HG02759 (cell line): ENCODE data around the gene ALLC.
"Not testable (repeated sequence)": the region's sequence is repeated elsewhere in the genome, so short reads cannot be mapped to it uniquely, and the experiment has no call there.

Source experiments
- ATAC-seq: cut with Tn5 transposase; IDR thresholded peaks from one replicate; pipeline ENCODE4 v1.9.1; 2021; ENCODE audit warnings: mild to moderate bottlenecking, moderate library complexity; ENCODE audit not compliant: unreplicated experiment

Gene ALLC

GRCh38 chr2:3626118-3626811, 31.7 kb upstream of the ALLC start:
- ATAC-seq = no peak

- ATAC-seq = no peak
These were observed 31.0 kb upstream of the ALLC start for GRCh38 chr2:3626812-3627499.

- no peak for ATAC-seq
These were observed 30.4 kb upstream of the ALLC start for GRCh38 chr2:3627500-3628100.

- ATAC-seq = no peak
These were observed 29.7 kb upstream of the ALLC start for GRCh38 chr2:3628241-3628679.

GRCh38 chr2:3628800-3629199, 29.2 kb upstream of the ALLC start:
- ATAC-seq = no peak

GRCh38 chr2:3630631-3631030, 27.4 kb upstream of the ALLC start:
- no peak for ATAC-seq

GRCh38 chr2:3631161-3631850, 26.7 kb upstream of the ALLC start:
- no peak for ATAC-seq

- no peak for ATAC-seq
These were observed 25.9 kb upstream of the ALLC start for GRCh38 chr2:3631851-3632659.

- no peak for ATAC-seq
These were observed 24.7 kb upstream of the ALLC start for GRCh38 chr2:3633089-3633981.

- no peak for ATAC-seq
These were observed 23.9 kb upstream of the ALLC start for GRCh38 chr2:3633982-3634595.

GRCh38 chr2:3634596-3635121, 23.3 kb upstream of the ALLC start:
- no peak for ATAC-seq

GRCh38 chr2:3635171-3635974, 22.6 kb upstream of the ALLC start:
- no peak for ATAC-seq

GRCh38 chr2:3635975-3636327, 22.0 kb upstream of the ALLC start:
- ATAC-seq = not testable (repeated sequence)

GRCh38 chr2:3636586-3637310, 21.3 kb upstream of the ALLC start:
- no peak for ATAC-seq

GRCh38 chr2:3637311-3637675, 20.7 kb upstream of the ALLC start:
- ATAC-seq = no peak

GRCh38 chr2:3637692-3638455, 20.1 kb upstream of the ALLC start:
- ATAC-seq = no peak

- no peak for ATAC-seq
These were observed 19.6 kb upstream of the ALLC start for GRCh38 chr2:3638456-3638810.
